Natural killer cell (primary cell): ENCODE results near the gene VWDE. TPM values are rescaled to one million over a fixed set of nuclear protein-coding genes. Genes with fewer than 3 reads are reported as not detected.

Experiments used
- ATAC-seq, 3 donors: fragments of 150-1000 bp in 2 of 3; fragments of 200-7000 bp in 1 of 3; cut with Tn5 transposase; 1 replicate in 1 of 3; 2 replicates in 2 of 3; pipeline ENCODE4 v1.10.0; 2021; ENCODE audit warnings: mild to moderate bottlenecking in 2 of 3, moderate library complexity in 2 of 3
- DNase-seq, 2 donors: peaks; one replicate each; pipeline versions ENCODE4 v3.0.0 to v3.0.0-alpha.2; 2013 to 2021; ENCODE audit warnings: mixed read lengths in 1 of 2
- H3K27ac ChIP-seq: one replicate; pipeline ENCODE4 v1.5.1; 2013; ENCODE audit warnings: mild to moderate bottlenecking, low read length
- H3K27me3 ChIP-seq: one replicate; pipeline ENCODE4 v1.6.1; 2013; ENCODE audit warnings: low read length; ENCODE audit not compliant: control insufficient read depth, insufficient read depth
- H3K36me3 ChIP-seq: one replicate; pipeline ENCODE4 v1.6.1; 2013; ENCODE audit warnings: low read length; ENCODE audit not compliant: control insufficient read depth, insufficient read depth
- H3K4me1 ChIP-seq: one replicate; pipeline ENCODE4 v1.6.1; 2013; ENCODE audit warnings: low read length; ENCODE audit not compliant: control insufficient read depth, insufficient read depth
- H3K4me3 ChIP-seq: one replicate; pipeline ENCODE4 v1.5.1; 2013; ENCODE audit warnings: low read length
- H3K9me3 ChIP-seq: one replicate; pipeline ENCODE4 v1.6.1; 2013; ENCODE audit warnings: low read length; ENCODE audit not compliant: control insufficient read depth, insufficient read depth
- H3K27ac Mint-ChIP-seq, 2 donors: one replicate each; pipeline ENCODE4 v1.8.0; 2022; ENCODE audit warnings: mild to moderate bottlenecking in 2 of 2, mixed read lengths in 2 of 2, moderate library complexity in 1 of 2
- H3K27me3 Mint-ChIP-seq, 2 donors: one replicate each; pipeline ENCODE4 v1.8.0; 2022; ENCODE audit warnings: low read depth in 2 of 2, mixed read lengths in 2 of 2
- H3K36me3 Mint-ChIP-seq: one replicate; pipeline ENCODE4 v1.8.0; 2022; ENCODE audit warnings: mixed read lengths
- H3K4me1 Mint-ChIP-seq, 2 donors: one replicate each; pipeline ENCODE4 v1.8.0; 2022; ENCODE audit warnings: mixed read lengths in 2 of 2
- H3K4me3 Mint-ChIP-seq: one replicate; pipeline ENCODE4 v1.8.0; 2022; ENCODE audit warnings: mild to moderate bottlenecking, moderate library complexity, mixed read lengths
- H3K9me3 Mint-ChIP-seq, 2 donors: one replicate each; pipeline ENCODE4 v1.8.0; 2022; ENCODE audit warnings: mixed read lengths in 2 of 2
- WGBS: methylation state at CpG from one replicate; pipeline ENCODE4 v1.1.7; 2013; ENCODE audit warnings: missing lambda C conversion rate; ENCODE audit not compliant: insufficient coverage; 5-methylcytosine and 5-hydroxymethylcytosine counted together
- intact Hi-C: fragments of 100-400 bp; cut with micrococcal nuclease; formaldehyde crosslinking; loops from one replicate; pipeline ENCODE4 v1.14.2; 2022
- total RNA-seq, 4 donors: library from RNA; stranded (reverse); fragments of 120-200 nt in 1 of 4; gene quantifications; one replicate each; pipeline versions ENCODE4 v1.2.3 to v1.2.4, GENCODE V29; 2013 to 2022
- TF ChIP-seq, protein P1 (sequence below): fragments of 200-600 bp; IDR thresholded peaks from one replicate; pipeline ENCODE4 v1.8.0; 2022; ENCODE audit warnings: antibody characterized with exemption

VWDE gene
- total RNA-seq, 3 donors from 2014 or later (not counting 1 experiment from before 2014, with no cell fraction given): 0.09 TPM; not detected in 2

- ATAC-seq (no peak), DNase-seq (no peak)
- Mint-ChIP-seq H3K4me1 (no peaks in the 10 kb centered on the region), H3K27ac (no peak overlapping the region), H3K27me3 (peaks cover 4% of the 10 kb centered on the region in 2 donors), H3K9me3 (peaks cover 0 to 2% of the 10 kb centered on the region in 2 donors), H3K36me3 (no peaks in the 10 kb centered on the region), H3K4me3 (no peak overlapping the region)
- Histone ChIP-seq H3K9me3 (peaks cover 7% of the 10 kb centered on the region), H3K4me1 (no peaks in the 10 kb centered on the region), H3K27ac (no peak overlapping the region), H3K27me3 (no peaks in the 10 kb centered on the region), H3K36me3 (no peaks in the 10 kb centered on the region), H3K4me3 (no peak overlapping the region)
- intact Hi-C loops: no loop called here
- TF ChIP-seq, protein P1, sequence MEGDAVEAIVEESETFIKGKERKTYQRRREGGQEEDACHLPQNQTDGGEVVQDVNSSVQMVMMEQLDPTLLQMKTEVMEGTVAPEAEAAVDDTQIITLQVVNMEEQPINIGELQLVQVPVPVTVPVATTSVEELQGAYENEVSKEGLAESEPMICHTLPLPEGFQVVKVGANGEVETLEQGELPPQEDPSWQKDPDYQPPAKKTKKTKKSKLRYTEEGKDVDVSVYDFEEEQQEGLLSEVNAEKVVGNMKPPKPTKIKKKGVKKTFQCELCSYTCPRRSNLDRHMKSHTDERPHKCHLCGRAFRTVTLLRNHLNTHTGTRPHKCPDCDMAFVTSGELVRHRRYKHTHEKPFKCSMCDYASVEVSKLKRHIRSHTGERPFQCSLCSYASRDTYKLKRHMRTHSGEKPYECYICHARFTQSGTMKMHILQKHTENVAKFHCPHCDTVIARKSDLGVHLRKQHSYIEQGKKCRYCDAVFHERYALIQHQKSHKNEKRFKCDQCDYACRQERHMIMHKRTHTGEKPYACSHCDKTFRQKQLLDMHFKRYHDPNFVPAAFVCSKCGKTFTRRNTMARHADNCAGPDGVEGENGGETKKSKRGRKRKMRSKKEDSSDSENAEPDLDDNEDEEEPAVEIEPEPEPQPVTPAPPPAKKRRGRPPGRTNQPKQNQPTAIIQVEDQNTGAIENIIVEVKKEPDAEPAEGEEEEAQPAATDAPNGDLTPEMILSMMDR: no peak
- WGBS: 99% methylated on average over 6 of the region's 6 CpGs
Measured at GRCh38 chr7:12289996-12290395, 113.7 kb downstream of the VWDE start.

DNA sequence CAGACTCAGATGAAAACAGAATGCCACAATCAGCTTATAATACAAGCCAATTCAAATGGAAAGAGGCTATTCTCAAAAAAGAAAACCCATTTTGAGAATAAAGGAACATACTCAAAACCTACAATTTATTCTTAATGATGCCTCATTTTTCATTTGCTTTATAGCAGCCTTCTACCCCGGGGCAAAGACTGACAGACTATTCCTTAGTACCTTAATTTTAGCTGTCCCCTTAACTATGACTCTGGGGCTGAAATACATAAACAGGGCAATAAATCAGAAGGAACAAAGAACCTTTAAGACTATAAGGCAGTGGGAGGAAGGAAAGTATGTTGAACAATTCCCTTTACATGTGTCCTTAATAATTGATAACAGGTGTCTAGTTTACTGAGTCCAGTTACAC lies 115.8 kb downstream of the VWDE start:
- no peak overlapping the region for H3K4me3 ChIP-seq
- H3K36me3 Mint-ChIP-seq: no peaks in the 10 kb centered on the region
- H3K4me1 Mint-ChIP-seq: peaks cover 5% of the 10 kb centered on the region in 2 donors
- WGBS: 18% methylated on average over 1 of the region's 1 CpG
- TF ChIP-seq, protein P1: no peak
- no peak overlapping the region for H3K27ac Mint-ChIP-seq
- H3K27me3 ChIP-seq: no peaks in the 10 kb centered on the region
- no peaks in the 10 kb centered on the region for H3K36me3 ChIP-seq
- peaks cover 0 to 2% of the 10 kb centered on the region in 2 donors for H3K9me3 Mint-ChIP-seq
- H3K4me3 Mint-ChIP-seq: no peak overlapping the region
- ATAC-seq (no peak), DNase-seq (no peak)
- H3K4me1 ChIP-seq: no peaks in the 10 kb centered on the region
- intact Hi-C loops: no loop called here
- peaks cover 6 to 16% of the 10 kb centered on the region in 2 donors for H3K27me3 Mint-ChIP-seq
- H3K9me3 ChIP-seq: peaks cover 7% of the 10 kb centered on the region
- no peak overlapping the region for H3K27ac ChIP-seq

DNA sequence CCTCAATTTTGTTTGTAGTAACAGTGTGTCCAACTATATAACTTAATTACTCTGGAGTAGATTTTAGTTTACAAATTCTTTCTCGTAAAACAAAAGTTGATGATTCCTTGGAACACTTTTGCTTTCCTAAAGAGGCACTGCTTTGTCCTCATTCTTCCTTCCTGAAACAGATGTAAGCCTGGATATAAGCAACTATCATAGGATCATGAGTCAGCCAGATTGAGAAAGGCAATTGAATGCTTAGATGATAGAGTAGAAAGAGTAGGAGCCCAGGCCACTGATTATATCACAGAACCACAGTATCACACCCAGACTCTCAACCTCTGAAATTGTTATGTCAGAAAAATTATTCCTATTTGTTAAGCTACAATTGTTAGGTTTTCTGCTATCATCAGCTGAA lies 122.6 kb downstream of the VWDE start:
- H3K4me3 Mint-ChIP-seq: no peak overlapping the region
- intact Hi-C loops: no loop called here
- TF ChIP-seq, protein P1: no peak
- peaks cover 3 to 35% of the 10 kb centered on the region in 2 donors for H3K27me3 Mint-ChIP-seq
- ATAC-seq (no peak), DNase-seq (no peak)
- H3K36me3 Mint-ChIP-seq: no peaks in the 10 kb centered on the region
- Histone ChIP-seq H3K27ac (no peak overlapping the region), H3K36me3 (no peaks in the 10 kb centered on the region), H3K4me3 (no peak overlapping the region), H3K27me3 (peaks cover 4% of the 10 kb centered on the region), H3K9me3 (no peaks in the 10 kb centered on the region), H3K4me1 (no peaks in the 10 kb centered on the region)
- no CpG with 5 or more reads among the region's 1 CpG for WGBS
- H3K27ac Mint-ChIP-seq: no peak overlapping the region
- H3K9me3 Mint-ChIP-seq: peaks cover 0 to 2% of the 10 kb centered on the region in 2 donors
- H3K4me1 Mint-ChIP-seq: peaks cover 5% of the 10 kb centered on the region in 2 donors

Other genes with a start within 250 kb of the VWDE start
- gene TMEM106B, start 192.6 kb downstream of the VWDE start, total RNA-seq: 10 to 100 TPM; 18.6 to 28.5 (median 20.4) TPM
- gene SCIN, start 166.9 kb upstream of the VWDE start, total RNA-seq: under 1 TPM in 1 of 3 donors, not detected in 2; 0.08 TPM